ENCODE data around the gene CYP4F11.

Gene CYP4F11

DNA sequence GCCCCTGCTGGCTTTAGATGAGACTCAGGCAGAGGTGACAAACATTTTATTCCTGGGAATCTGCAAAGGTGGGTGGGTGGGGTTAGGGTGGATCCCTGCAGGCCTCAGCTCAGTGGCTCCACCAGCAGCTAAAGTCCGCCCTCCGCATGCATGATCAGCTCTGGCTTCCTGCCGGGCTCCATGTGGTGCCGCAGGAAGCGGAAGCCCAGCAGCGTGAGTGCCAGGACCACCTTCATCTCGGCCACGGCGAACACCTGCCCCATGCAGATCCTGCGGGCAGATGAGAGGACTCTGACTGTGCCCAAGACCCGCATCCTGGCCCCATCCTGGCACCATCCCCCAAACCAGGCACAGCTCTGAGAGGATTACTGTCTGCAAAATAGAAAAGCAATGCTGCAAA is 62.8 kb downstream of the CYP4F11 start:
- no peak for DNase-seq

DNA sequence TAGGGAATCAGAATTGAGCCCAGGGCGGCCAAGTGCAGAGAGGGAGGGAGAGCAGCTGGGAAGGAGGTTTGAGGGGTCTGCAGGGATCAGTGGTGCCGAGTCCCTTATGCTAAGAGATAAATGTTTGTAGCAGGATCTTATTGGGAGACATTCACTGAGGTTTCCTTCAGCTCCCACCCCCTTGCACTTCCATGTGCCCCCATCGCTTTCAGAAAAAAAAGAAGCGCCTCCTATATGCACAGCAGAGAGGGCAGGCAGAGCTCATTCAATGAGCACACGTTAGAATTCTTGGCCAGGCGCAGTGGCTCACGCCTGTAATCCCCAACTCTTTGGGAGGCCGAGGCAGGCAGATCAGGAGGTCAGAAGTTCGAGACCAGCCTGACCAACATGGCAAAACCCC is 64.5 kb downstream of the CYP4F11 start:
- no peak for DNase-seq

DNA sequence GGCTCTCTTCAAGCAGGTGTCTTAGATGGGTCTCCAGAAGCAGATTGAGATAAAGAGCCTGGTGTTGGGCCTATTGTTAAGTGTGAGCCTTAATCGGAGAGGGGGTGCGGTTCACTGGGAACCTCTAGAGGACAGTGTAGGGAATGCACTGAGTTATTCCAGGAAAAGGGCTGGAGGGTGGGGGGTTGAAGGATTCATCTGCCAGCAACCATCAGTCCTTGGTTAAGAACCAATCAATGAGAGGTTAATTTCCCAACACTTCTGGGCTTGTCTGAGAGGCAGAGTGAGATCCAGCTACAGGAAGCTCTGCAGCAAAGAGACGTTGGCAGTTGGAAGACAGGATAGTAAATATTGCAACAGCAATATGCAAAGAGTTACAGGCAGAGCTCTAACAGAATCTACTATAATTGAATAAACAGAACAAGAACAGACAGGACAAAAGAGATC is 65.2 kb downstream of the CYP4F11 start:
- peak; percentile 2 for DNase-seq

DNA sequence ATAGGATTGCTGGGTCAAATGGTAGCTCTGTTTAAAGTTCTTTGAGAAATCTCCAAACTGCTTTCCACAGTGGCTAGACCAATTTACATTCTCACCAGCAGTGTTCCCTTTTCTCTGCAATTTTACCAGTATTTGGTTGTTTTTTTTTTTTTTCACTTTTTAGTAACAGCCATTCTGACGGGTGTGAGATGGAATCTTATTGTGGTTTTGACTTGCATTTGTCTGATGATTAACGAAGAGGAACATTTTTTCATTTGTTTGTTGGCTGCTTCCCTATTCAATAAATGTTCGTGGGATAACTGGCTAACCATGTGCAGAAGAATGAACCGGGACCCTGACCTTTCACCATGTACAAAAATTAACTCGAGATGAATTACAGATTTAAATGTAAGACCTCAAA is 67.7 kb downstream of the CYP4F11 start:
- DNase-seq: no peak

GRCh38 chr19:15864824-15865223 is 69.5 kb downstream of the CYP4F11 start:
- DNase-seq: no peak

DNA sequence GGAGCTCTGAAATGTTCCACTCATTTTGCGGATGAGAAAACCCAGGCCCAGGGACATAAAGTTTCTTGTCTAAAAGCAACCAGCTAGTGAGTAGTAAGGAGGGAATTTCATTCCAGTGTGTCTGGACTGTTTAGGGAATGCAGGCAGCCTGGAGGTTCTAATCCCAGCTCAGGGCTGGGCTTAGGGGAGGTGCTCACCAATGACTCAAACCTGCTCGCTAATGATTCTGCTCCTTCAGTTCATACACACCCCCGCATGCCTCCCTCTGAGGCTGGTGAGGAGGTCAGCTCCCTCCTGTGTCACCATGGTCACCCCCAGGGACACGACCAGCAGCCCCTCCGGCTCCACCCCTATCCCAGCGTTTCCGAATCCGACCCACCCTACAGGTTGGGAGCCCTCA is 71.1 kb downstream of the CYP4F11 start:
- DNase-seq: no peak

DNA sequence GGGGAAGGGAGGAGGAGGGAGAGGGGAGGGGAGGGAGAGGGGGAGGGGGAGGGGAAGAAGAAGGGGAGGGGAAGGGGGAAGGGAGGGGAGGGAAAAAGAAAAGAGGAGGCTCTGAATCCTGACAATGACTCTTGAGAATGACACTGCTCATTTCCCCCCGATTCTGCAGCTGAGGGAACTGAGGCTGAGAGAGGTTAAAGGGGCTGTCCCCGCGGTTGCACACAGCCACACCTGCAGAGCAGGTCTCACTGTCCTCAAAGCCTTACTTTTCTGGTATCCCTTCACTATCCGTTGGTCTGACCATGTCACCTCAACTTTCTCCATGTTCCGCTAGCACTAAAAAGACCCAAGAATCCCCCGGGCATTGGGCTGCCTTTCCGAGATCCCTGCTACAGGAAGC is 71.9 kb downstream of the CYP4F11 start:
- no peak for DNase-seq

All from hippocampal formation (tissue), 2 donors.